Activated naive CD8-positive, alpha-beta T cell (primary cell): ENCODE results near the gene ZNF497.
"Not testable (repeated sequence)": the region's sequence is repeated elsewhere in the genome, so short reads cannot be mapped to it uniquely, and the experiment has no call there.

Experiments used
- H3K27ac Mint-ChIP-seq: one replicate; pipeline ENCODE4 v1.8.0; 2021; ENCODE audit warnings: mixed read lengths
- H3K27me3 Mint-ChIP-seq: one replicate; pipeline ENCODE4 v1.8.0; 2021; ENCODE audit warnings: mixed read lengths
- H3K36me3 Mint-ChIP-seq: one replicate; pipeline ENCODE4 v1.8.0; 2021; ENCODE audit warnings: mixed read lengths
- H3K4me1 Mint-ChIP-seq: one replicate; pipeline ENCODE4 v1.8.0; 2021; ENCODE audit warnings: low read depth, mixed read lengths
- H3K4me3 Mint-ChIP-seq: one replicate; pipeline ENCODE4 v1.8.0; 2021; ENCODE audit warnings: mild to moderate bottlenecking, mixed read lengths
- H3K9me3 Mint-ChIP-seq: one replicate; pipeline ENCODE4 v1.8.0; 2021; ENCODE audit warnings: low read depth, mixed read lengths

ZNF497 gene

DNA sequence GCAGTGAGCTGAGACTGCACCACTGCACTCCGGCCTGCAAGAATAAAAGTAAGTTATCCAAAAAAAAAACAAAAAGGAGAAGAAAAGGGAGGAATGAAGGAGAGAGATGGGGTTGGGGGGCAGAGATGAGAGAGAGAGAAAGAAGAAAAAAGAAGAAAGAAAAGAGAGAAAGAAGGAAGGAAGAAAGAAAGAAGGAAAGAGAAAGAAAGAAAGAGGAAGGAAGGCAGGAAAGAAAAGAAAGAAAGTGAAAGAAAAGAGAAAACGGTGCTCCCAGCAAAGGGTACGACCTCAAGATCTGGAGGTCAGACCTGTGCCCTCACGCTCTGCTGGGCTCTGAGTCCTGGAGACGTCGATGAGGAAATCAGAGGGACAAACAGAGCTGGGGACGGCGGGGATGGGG, 13.0 kb downstream of the ZNF497 start:
- H3K4me3 Mint-ChIP-seq: peak overlapping the region; percentile 51
- no peak overlapping the region for H3K27ac Mint-ChIP-seq
- H3K4me1 Mint-ChIP-seq: peaks cover 32% of the 10 kb centered on the region
- peaks cover 4% of the 10 kb centered on the region for H3K36me3 Mint-ChIP-seq
- no peaks in the 10 kb centered on the region for H3K27me3 Mint-ChIP-seq
- no peaks in the 10 kb centered on the region for H3K9me3 Mint-ChIP-seq

DNA sequence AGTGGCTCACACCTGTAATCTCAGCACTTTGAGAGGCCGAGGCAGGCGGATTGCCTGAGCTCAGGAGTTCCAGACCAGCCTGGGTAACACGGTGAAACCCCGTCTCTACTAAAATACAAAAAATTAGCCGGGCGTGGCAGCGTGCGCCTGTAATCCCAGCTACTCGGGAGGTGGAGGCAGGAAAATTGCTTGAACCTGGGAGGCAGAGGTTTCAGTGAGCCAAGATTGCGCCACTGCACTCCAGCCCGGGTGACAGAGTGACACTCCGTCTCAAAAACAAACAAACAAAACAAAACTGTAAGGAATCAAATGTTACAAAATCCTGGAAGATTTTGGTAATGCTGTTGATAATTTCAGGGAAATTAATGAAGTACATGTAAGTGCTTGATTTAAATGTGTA, 14.5 kb downstream of the ZNF497 start:
- not testable (repeated sequence) for H3K36me3 Mint-ChIP-seq, H3K9me3 Mint-ChIP-seq, H3K27me3 Mint-ChIP-seq, H3K27ac Mint-ChIP-seq
- H3K4me3 Mint-ChIP-seq: peak overlapping the region; percentile 96
- H3K4me1 Mint-ChIP-seq: peaks cover 32% of the 10 kb centered on the region

DNA sequence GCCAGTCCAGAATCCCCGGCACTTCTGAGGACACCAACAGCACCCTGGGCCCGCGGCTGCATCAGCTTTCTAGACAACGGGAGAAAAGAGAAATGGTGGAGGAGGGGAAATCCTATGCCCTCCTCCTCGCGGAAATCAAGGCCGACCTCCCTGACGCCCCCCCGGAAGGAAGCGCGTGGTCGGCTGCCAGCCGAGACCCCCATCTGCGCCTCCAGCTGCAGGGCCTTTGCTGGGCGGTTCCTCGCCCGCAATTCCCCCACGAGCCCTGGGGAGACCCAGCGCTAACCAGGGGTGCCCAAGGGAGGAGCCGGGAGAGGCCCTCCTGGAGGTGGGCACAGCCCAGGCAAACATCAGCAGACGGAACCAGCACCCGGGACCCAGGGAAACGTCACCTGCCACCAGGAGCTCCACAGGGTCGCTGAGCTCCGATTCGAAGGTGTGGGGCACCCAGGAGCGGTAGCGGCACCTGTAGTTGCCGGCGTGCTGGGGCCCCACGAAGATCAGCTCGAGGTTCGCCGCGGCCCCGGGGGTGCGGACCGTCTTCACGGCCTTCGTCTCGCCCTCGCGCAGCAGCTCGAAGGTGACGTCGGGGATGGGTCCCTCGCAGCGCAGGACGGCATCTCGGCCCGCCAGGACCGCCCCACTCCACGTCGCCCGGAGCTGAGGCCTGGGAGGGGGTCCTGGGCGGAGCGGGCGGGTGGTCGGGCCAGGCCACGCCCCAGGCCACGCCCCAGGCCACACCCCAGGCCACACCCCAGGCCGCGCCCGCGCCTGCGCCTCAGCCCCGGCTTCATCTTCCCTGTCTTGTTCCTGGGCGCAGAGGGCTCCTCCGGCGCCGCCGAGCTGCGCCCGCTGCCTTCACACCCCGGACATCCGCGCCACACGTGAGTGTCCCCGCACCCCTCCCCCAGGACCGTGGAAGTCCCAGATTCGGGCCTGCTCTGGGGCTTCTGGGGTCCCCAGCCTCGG, 15.3 kb downstream of the ZNF497 start:
- Mint-ChIP-seq H3K4me3 (peak overlapping the region; percentile 96), H3K4me1 (peaks cover 32% of the 10 kb centered on the region), H3K27me3 (no peaks in the 10 kb centered on the region), H3K9me3 (no peaks in the 10 kb centered on the region), H3K27ac (peak overlapping the region; percentile 88), H3K36me3 (peaks cover 4% of the 10 kb centered on the region)

DNA sequence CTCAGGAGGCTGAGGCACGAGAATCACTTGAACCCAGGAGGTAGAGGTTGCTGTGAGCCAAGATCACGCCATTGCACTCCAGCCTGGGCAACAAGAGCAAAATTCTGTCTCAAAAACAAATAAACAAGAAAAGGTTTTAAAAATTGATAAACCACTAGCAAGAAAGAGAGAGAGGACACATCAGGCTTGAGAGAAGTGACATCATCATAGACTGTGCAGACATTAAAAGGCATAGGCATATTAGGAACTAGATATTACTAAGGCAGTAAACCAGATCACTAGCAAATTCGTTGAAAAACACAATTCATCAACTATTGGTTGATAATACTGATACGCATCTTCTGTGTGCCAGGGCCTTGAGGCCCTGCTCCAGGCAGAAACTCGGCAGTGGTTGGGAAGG, 17.0 kb downstream of the ZNF497 start:
- Mint-ChIP-seq H3K9me3 (no peaks in the 10 kb centered on the region), H3K4me3 (peak overlapping the region; percentile 87), H3K27me3 (no peaks in the 10 kb centered on the region), H3K27ac (peak overlapping the region; percentile 61), H3K4me1 (peaks cover 30% of the 10 kb centered on the region), H3K36me3 (peaks cover 7% of the 10 kb centered on the region)

DNA sequence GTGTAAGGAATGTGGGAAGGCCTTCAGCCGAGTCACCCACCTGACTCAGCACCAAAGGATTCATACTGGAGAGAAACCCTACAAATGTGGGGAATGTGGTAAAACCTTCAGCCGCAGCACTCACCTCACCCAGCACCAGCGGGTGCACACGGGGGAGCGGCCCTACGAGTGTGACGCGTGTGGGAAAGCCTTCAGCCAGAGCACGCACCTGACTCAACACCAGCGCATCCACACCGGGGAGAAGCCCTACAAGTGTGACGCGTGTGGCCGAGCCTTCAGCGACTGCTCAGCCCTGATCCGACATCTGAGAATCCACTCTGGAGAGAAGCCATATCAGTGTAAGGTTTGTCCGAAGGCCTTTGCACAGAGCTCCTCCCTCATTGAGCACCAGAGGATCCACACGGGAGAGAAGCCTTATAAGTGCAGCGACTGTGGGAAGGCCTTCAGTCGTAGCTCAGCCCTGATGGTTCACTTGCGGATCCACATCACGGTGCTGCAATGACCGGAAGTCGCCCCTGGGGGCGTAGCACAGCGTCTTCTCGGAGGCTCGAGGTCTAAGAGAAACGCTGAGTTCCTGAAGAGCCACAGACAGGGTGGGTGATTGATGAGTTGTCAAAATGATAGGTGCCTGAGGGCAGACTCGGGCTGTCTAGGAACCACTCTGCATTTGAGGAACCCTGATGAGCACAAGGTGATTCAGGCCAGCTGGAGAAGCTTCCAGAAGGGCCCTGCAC, 23.6 kb downstream of the ZNF497 start:
- Mint-ChIP-seq H3K27me3 (no peaks in the 10 kb centered on the region), H3K9me3 (no peaks in the 10 kb centered on the region), H3K4me1 (peaks cover 6% of the 10 kb centered on the region), H3K4me3 (no peak overlapping the region), H3K27ac (no peak overlapping the region), H3K36me3 (peaks cover 12% of the 10 kb centered on the region)

DNA sequence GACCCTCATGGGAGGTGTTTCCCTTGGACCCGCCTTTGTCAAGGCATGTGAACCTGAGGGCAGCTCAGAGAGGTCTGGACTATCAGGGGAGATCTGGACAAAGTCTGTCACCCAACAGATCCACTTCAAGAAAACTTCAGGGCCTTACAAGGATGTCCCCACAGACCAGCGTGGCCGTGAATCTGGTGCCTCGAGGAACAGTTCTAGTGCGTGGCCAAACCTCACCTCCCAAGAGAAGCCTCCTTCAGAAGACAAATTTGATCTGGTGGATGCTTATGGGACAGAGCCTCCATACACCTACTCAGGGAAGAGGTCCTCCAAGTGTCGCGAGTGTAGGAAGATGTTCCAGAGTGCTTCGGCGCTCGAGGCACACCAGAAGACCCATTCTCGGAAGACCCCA, 24.2 kb downstream of the ZNF497 start:
- H3K4me1 Mint-ChIP-seq: peaks cover 6% of the 10 kb centered on the region
- no peaks in the 10 kb centered on the region for H3K9me3 Mint-ChIP-seq
- H3K27me3 Mint-ChIP-seq: no peaks in the 10 kb centered on the region
- no peak overlapping the region for H3K27ac Mint-ChIP-seq
- H3K36me3 Mint-ChIP-seq: peaks cover 12% of the 10 kb centered on the region
- H3K4me3 Mint-ChIP-seq: no peak overlapping the region

DNA sequence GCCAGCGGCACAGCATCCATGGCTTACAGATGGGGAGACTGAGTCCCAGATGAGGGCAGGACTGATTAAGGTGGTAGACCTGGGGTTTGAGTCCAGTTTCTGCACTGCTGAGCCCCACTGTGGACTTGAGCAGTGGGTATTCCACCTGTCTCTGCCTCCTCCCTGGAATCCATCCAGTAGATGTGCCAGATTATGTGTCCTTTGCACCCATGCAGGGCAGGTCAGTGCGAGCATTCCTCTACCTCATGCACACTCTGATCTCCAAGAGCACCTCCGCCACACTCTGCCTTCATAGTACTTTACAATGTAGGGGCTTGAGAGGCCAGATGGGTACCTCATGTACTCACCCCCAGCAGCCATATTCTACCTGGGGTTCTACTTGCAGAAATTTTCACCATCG, 25.7 kb downstream of the ZNF497 start:
- H3K36me3 Mint-ChIP-seq: peaks cover 12% of the 10 kb centered on the region
- no peak overlapping the region for H3K4me3 Mint-ChIP-seq
- no peak overlapping the region for H3K27ac Mint-ChIP-seq
- H3K27me3 Mint-ChIP-seq: no peaks in the 10 kb centered on the region
- H3K4me1 Mint-ChIP-seq: peaks cover 6% of the 10 kb centered on the region
- no peaks in the 10 kb centered on the region for H3K9me3 Mint-ChIP-seq

DNA sequence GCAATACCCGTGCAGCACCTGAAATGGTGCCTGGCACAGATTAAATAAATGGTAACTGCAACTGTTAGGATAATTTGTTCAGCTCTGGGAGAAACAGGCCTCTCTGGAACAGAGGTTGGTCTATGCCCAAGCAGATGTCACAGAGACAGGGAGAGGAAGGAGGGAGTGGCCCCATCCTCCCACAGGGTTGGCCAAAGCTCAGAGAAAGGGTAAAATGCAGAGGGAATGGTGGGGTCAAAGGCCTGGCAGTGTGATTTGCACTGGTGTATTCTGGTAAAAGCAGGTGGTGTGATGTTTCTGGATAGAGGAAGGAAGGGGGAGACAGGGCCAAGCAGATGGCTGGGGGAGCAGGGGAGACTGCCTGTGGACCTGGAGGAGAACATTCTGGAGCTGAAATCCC, 26.3 kb downstream of the ZNF497 start:
- Mint-ChIP-seq H3K4me1 (peaks cover 6% of the 10 kb centered on the region), H3K27me3 (no peaks in the 10 kb centered on the region), H3K4me3 (no peak overlapping the region), H3K36me3 (peaks cover 10% of the 10 kb centered on the region), H3K27ac (no peak overlapping the region), H3K9me3 (no peaks in the 10 kb centered on the region)

DNA sequence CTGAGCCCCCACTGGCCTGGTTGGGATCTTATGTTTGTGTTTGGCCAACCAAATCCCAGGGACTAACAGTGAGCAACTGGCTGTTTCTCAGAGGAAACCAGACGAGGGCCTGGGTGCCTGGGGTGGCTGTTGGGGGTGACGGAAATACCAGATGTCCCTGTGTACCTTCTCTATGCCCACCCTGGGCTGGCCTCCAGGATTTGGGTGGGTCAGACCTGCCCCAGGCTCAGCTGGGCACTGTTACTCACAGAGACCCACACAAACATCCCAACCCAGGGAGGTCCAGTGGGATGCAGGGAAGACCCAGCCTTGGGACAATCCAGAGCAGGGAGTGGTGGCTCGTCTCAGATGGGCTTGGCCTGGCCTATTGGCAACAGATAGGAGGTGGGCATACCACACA, 26.9 kb downstream of the ZNF497 start:
- H3K9me3 Mint-ChIP-seq: no peaks in the 10 kb centered on the region
- peaks cover 6% of the 10 kb centered on the region for H3K4me1 Mint-ChIP-seq
- no peak overlapping the region for H3K27ac Mint-ChIP-seq
- no peaks in the 10 kb centered on the region for H3K27me3 Mint-ChIP-seq
- peaks cover 9% of the 10 kb centered on the region for H3K36me3 Mint-ChIP-seq
- H3K4me3 Mint-ChIP-seq: no peak overlapping the region

DNA sequence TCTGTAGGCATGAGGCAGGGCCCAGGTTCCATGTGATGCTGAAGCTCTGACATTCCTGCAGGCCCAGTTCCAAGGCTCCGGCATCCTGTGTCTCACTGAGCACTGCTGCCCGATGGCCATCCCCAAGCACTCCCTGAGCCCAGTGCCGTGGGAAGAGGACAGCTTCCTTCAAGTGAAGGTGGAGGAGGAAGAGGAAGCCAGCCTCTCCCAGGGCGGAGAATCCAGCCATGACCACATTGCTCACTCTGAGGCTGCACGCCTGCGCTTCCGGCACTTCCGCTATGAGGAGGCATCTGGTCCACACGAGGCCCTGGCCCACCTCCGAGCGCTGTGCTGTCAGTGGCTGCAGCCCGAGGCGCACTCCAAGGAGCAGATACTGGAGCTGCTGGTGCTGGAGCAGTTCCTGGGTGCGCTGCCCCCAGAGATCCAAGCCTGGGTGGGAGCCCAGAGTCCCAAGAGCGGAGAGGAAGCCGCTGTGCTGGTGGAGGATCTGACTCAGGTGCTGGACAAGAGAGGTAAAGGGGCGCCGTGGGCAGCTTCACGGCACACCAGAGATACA, 27.8 kb downstream of the ZNF497 start:
- H3K27ac Mint-ChIP-seq: no peak overlapping the region
- no peaks in the 10 kb centered on the region for H3K9me3 Mint-ChIP-seq
- no peak overlapping the region for H3K4me3 Mint-ChIP-seq
- peaks cover 8% of the 10 kb centered on the region for H3K36me3 Mint-ChIP-seq
- no peaks in the 10 kb centered on the region for H3K27me3 Mint-ChIP-seq
- peaks cover 3% of the 10 kb centered on the region for H3K4me1 Mint-ChIP-seq

DNA sequence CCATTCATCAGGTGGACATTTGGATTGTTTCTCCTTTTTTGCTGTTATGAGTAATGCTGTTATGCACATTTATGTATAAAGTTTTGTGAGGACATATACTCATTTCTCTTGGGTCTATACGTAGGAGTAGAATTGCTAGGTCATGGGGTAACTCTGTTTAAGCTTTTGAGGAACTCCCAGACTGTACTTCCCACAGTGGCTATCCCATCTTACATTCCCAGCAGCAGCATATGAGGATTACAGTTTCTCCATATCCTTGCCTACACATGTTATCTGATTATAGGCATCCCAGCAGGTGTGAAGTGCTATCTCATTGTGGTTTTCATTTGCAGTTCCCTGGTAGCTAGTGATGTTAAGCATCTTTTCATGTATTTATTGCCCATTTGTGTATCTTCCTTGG, 29.9 kb downstream of the ZNF497 start:
- Mint-ChIP-seq H3K9me3 (no peaks in the 10 kb centered on the region), H3K36me3 (no peaks in the 10 kb centered on the region), H3K4me3 (no peak overlapping the region), H3K4me1 (peaks cover 2% of the 10 kb centered on the region), H3K27me3 (no peaks in the 10 kb centered on the region), H3K27ac (no peak overlapping the region)

DNA sequence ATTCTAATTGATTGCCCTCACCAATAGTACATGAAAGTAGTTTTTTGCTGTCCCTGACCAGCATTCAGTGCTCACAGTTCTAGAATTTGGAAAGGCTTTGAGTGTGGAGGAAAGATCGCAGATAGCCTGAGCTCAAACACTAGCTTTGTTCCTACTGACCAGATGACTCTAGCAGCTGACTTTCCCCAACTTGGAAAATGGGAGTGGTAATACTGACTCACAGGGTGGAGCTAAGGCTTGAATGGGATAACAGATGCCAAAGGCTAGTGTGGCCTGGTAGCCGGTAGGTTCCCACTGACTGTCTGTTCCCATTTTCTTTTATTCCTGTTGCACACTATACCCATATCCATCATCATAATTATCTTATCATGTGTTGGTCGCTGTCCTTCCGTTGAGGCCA, 32.1 kb downstream of the ZNF497 start:
- Mint-ChIP-seq H3K27ac (no peak overlapping the region), H3K36me3 (no peaks in the 10 kb centered on the region), H3K4me3 (no peak overlapping the region), H3K4me1 (peaks cover 2% of the 10 kb centered on the region), H3K9me3 (no peaks in the 10 kb centered on the region), H3K27me3 (no peaks in the 10 kb centered on the region)

DNA sequence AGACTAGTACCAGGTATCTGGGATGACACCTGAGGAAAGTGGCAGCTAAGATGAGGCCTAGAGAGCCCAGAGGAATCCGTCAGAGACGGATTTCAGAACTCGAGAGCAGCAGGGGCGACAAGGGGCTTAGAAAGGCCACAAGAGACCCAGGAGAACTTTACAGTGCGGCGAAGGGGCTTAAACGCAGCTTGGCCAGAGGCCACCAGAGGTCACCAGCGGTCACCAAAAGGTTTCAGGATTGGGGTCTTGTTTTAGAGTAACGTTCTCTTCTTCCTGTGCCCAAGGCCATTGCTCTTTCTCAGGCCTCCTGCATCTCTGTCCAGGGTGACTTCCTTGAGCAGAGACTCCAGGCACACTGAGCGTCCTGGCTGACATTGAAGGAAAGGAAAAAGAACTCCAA, 33.6 kb downstream of the ZNF497 start:
- no peak overlapping the region for H3K27ac Mint-ChIP-seq
- no peaks in the 10 kb centered on the region for H3K36me3 Mint-ChIP-seq
- H3K27me3 Mint-ChIP-seq: no peaks in the 10 kb centered on the region
- H3K9me3 Mint-ChIP-seq: no peaks in the 10 kb centered on the region
- peaks cover 2% of the 10 kb centered on the region for H3K4me1 Mint-ChIP-seq
- H3K4me3 Mint-ChIP-seq: no peak overlapping the region

DNA sequence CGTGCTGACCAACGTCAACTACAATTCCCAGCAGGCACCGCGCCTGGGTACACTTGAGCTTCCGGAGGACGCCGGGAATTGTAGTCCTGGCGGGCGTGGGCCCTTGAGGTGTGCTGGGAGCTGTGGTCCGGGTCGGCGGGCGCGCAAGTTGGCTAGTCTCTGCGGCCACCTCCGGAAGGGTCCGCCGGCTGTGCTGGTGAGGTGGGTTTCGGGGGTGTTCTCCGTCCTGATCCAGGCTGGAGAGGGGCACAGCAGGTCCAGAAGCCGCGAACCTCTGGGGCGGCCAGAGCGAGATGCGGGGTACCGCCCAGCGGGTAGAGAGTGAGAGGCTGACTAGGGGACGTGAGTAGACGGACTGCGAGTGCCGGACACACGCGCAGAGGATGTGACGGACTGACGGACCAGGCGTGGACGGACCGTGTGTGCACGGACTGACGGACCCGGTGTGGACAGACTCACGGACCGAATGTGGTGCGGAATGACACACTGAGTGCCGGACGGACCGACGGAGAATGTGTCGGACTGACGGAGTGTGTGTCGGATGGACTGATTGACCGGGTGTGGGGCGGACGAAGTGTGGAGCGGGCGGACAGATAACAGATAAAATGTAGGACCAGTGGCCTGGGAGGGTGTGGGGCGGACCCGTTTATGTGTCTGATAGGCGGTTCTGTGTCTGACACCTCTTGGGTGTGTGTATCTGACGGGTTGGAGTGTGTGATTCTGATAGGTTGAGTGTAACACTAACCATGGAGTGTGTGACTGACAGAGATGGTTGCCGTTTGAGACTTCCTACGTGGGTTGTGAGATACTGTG, 35.4 kb downstream of the ZNF497 start, which contains the start of gene ZSCAN22:
Gene ZSCAN22 (plus strand): TSS at position 81 of the 813 bp plus-strand sequence. CDS start 7,809 bp downstream, outside the sequence.
- H3K4me1 Mint-ChIP-seq: peaks cover 4% of the 10 kb centered on the region
- no peaks in the 10 kb centered on the region for H3K27me3 Mint-ChIP-seq
- no peak within 1 kb of the TSS for H3K27ac Mint-ChIP-seq
- peaks cover 8% of the 10 kb centered on the region for H3K36me3 Mint-ChIP-seq
- H3K9me3 Mint-ChIP-seq: no peaks in the 10 kb centered on the region
- no peak within 1 kb of the TSS for H3K4me3 Mint-ChIP-seq
